ENCODE results near the gene ZSCAN26.
A peak's percentile ranks its signal among the peaks of the same experiment; 100 is the strongest.

The ZSCAN26 gene

GRCh38 chr6:28266962-28267694 is at the start of gene ZSCAN26:
ZSCAN26 (plus strand) TSS chr6:28267143; CDS start chr6:28271920, 4,777 bp downstream.
- DNase-seq: peak; percentile 91 to 96 (median 94)

DNA sequence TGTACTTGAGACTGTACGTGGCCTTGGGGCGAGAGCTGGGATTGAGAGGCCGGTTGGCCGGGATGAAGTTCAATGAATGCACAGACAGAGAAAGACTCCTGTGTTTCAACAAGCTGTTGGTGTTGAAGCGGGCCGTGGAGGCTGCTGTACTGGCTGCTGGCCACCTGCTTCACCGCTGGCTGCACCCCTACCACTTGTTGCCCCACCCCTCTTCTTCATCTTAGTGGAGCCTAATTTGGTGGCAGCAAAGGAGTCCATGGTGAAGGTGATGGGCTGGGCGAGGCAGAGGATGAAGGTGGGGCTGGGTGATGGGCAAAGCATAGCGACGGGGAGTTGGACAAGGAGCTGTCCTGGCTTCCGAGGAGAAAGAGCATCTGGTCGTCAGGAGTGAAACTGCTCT is 49.1 kb upstream of the ZSCAN26 start:
- no peak for DNase-seq

- DNase-seq: peak; percentile 62 to 87 (median 79)
These were observed 48.4 kb upstream of the ZSCAN26 start for GRCh38 chr6:28218312-28219248.

DNA sequence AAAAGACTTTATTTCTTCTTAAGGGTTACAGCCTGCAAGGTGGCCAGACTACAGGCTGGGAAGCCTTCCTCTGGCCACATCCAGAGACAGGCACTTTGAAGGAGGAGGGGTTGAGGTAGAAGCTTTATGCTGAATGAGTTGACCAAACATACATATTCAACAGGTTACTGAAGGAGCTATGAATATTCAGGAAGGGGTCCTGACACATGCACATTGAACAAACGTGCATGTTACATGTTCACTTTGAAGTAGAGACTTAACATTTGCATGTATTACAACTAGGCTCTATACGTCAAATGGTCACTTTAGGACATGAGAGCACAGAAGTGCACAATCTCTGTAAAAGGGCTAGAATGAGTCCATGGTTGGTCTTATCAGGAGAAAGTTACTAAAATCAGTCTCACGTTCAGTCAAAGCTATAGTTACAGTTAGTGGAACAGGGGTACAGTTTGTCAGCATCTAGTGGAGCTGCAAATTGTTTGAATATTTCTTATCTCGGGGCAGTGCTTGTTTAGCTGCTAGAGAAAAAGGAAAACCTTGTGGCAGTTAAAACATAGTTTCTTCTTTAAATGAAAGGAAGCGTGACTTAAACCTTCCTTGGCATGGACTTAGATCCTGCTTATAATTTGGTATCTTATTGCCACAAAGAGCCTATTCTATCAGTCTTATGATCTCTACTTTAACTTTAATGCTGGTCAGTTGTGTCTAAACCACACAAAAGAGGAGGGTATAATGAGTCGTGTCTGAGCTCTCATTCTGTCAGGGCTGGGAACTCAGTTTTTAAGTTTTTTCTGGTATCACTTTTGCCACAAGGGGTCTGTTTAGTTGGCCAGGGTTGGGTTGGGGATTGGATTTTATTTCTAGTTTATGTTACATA is 46.4 kb upstream of the ZSCAN26 start:
- DNase-seq: no peak

GRCh38 chr6:28224131-28225055 is 42.5 kb upstream of the ZSCAN26 start:
- DNase-seq: no peak

- DNase-seq: peak; percentile 81 to 92 (median 88)
These were observed 41.7 kb upstream of the ZSCAN26 start, which contains the start of gene ZSCAN9 for GRCh38 chr6:28225056-28225834. ZSCAN9 (plus strand) TSS chr6:28225275; CDS start chr6:28227085, 1,810 bp downstream.

DNA sequence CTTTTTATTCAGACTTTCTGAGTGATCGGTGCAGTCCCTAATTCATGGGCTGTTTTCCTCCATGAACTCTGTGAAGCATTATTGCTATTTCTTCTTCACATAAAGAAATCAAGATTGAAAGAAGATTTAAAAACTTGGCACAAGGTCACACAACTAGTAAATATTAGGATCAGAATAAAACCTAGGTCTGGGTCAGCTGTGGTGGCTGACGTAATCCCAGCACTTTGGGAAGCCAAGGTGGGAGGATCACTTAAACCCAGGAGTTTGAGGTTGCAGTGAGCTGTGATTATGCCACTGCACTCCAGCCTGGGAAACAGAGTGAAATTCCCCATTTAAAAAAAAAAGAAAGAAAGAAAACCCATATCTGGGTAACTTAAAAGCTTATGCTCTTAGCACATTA is 40.5 kb upstream of the ZSCAN26 start:
- no peak for DNase-seq

GRCh38 chr6:28232785-28233184 is 34.2 kb upstream of the ZSCAN26 start:
- DNase-seq: no peak

DNA sequence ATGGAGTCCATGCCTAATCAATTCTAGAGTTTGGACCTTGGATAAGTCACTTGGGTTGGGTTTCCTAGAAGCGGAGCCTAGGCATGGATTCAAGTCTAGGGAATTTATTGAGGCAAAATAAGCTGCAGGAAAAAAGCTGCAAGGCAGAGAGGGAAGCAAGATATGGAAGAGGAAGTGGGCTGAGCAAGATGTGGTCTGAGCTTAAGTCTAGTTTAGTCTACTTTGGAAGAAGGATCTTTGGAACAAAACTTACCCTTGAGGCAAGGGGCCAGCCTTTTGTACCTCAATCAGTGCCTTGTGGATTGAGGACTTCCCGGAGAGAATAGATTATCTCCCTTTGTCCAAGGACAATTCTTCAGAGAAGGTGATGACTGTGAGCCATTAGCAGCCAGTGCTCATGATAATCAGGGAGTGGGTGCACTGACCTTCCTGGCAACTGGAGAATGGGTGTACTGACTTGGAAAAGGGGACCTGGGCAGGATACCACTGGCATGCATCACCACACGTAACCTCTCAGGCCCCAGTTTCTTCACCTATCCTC is 31.0 kb upstream of the ZSCAN26 start:
- no peak for DNase-seq

DNA sequence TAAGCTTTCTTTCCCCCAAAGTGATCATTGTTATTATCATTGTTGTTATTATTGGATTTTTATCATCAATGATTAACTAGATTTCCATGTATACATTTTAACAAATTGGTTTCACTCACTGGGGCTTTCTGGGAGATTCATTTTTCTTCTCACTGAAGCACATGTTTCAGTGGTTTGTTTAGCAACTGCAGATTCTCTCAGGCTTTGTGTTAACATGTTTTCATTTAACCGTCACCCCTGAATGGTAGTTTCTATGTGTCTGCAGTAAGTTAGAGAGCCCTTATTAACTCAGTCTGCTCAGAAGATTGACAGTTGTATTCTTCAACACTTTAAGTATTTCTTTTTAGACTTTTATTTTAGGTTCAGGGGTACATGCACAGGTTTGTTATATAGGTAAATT is 27.3 kb upstream of the ZSCAN26 start:
- no peak for DNase-seq

GRCh38 chr6:28240471-28240870 is 26.5 kb upstream of the ZSCAN26 start:
- DNase-seq: no peak

DNA sequence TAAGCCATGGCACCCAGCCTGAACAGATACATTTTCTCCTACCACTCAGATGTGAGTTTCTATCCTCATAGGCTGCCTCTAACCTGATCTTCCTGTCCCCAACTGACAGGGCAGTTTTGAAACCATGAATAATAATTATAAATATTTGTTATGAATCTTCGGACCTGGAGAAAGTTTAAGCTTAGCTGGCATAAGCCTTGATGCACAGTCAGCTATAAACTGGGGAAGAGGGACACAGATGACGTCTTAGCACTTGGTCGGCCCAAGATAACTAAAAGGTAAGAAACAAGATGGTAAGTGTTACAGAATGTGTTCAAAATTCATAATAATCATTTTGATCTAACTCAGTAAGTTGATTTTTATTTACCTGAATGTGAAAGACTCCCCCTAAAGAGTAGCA is 23.0 kb upstream of the ZSCAN26 start:
- DNase-seq: no peak

DNA sequence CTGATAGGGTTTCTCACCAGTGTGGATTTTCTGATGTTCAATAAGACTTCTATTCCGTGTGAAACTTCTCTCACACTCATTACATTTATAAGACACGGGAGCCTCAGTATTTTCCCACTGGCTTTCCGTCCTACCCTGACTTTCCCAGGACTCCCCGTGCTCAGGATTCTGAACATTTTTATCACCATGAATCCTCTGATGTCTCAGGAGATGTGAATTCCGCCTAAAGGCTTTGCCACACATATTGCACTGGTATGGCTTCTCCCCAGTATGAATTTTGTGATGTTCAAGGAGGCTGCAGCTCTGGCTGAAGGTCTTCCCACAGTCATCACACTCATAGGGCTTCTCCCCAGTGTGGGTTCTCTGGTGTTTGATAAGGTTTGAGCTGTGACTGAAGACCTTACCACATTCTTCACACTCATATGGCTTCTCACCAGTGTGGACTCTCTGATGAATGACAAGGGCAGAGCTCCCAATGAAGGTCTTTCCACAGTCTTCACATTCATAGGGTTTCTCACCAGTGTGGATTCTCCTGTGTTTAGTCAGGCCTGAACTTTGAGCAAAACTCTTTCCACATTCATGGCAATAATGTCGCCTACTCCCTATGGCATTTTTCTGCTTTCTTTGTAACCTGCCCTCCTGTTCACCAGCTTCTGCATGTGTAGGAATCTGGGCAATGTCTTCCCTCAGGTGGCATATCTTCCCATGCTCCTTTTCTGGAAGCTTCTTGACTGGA is 21.6 kb upstream of the ZSCAN26 start:
- no peak for DNase-seq

DNA sequence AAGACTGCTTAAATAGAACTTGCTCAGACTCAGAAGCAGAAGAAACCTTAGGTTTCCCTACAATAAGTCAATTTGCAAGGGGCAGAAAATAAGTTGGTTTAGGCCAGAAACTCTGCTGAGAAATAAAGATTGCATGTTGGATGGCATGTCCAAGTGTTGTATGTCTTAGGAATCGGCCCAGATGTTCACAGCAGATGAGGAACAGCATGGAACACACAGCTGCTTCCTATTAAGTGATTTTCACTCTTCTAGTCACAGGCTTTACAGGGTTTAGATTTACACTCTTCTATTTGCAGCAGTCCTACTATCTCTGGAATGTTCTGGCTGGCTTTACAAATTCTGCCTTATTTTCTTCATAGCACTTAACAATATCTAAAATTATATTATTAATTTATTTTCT is 18.0 kb upstream of the ZSCAN26 start:
- no peak for DNase-seq

- DNase-seq: no peak
These were observed 16.2 kb upstream of the ZSCAN26 start for GRCh38 chr6:28250747-28251146.

- DNase-seq: peak in 2 of 3 experiments; percentile 13 to 65
These were observed 15.3 kb upstream of the ZSCAN26 start for GRCh38 chr6:28251661-28252008.

DNA sequence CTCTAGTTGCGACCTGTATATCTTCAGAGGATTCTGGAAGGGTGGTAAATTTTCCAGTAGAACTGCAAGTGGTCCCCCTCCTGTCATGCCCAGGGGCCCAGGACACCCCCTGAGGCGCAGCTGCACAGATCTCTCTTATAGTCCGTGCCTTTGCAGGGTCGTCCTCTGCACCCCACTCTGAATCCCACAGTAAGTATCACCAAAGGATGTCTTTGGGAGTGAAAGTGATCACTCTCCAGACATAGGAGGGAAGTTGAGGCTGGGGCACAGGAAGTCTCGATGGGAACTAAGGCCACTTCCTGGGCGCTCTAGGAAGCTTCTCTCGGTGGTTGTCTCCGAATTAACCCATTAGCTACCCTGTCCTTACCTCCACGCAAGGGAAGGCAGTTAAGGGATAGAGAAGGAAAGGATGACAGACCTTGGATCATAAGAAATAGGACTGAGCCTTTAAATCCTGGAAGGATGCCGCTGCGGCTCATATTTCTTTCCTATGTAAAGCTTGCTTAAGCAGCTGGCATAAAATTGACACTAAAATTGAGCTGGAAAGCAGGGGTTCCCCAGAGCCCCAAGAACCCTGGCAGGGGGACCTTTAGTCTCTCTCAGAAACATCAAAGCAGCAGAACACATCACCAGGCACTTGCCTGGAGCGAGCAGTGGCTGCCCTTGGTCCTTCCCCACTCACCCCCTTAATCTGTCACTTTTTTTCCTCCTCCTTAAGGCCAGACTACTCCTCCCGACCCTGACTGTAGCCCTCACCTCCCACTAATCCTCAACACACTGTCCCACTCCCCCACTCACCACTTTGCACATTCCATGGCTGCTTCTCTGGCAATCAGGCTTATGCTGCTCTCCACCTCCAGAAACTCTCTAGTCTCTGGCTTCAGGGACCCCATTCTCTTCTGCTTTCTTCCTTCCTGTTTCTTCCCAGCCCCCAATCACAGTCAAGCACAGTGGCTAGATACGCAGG is 14.7 kb upstream of the ZSCAN26 start, which contains the start of gene ZKSCAN4:
Gene ZKSCAN4 (minus strand): TSS at position 261 of the 967 bp plus-strand sequence. CDS start 289 bp downstream, outside the sequence.
- DNase-seq: peak; percentile 85 to 93 (median 90)

GRCh38 chr6:28254121-28254519 is 12.8 kb upstream of the ZSCAN26 start:
- no peak for DNase-seq
